CD1c-positive myeloid dendritic cell (primary cell): Measurements from ENCODE around the gene FNDC4.
"Not testable (repeated sequence)": the region's sequence is repeated elsewhere in the genome, so short reads cannot be mapped to it uniquely, and the experiment has no call there.

ENCODE experiments used
- DNase-seq: peaks from one replicate; pipeline ENCODE4 v3.0.0-alpha.2; 2016; ENCODE audit errors: extremely low spot score

The FNDC4 gene, protein sequence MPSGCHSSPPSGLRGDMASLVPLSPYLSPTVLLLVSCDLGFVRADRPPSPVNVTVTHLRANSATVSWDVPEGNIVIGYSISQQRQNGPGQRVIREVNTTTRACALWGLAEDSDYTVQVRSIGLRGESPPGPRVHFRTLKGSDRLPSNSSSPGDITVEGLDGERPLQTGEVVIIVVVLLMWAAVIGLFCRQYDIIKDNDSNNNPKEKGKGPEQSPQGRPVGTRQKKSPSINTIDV

DNA sequence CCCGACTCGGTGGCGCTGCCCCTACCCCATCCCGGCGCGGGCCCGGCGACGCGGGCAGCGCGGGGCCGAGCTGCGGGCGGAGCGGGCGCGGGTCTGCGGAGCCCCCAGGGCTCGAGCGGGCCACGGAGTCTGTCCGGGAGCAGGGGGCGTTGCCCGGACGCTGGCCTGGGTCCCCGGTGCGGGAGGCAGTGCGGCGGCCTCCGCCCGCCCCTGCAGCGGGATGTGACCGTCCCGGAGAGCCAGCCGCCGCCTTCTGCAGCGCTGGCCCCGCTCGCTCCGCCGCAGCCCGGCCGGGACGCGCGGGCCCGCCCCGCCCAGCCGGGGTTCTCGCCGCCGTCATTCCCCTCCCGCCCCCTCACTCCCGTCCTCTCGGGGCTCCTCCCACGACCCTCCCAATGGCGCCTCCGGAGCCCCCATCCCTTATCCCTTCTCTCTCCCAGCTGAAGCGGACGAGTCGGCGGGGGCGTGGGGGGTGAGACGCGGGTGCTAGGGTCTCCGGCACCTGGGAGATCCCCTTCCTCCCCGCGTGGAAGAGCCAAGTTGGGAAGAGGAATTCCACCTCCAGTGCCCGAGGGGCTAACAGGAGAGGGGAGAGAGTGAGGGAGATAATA is at the start of gene FNDC4:
FNDC4 (minus strand) TSS at position 257 of the 611 bp plus-strand sequence. CDS start 521 bp downstream, outside the sequence.
- DNase-seq, result peak; percentile 26

GRCh38 chr2:27544143-27544821 is 49.3 kb upstream of the FNDC4 start:
- no peak for DNase-seq

- DNase-seq, result not testable (repeated sequence)
Measured at GRCh38 chr2:27539649-27540048, 44.6 kb upstream of the FNDC4 start.

GRCh38 chr2:27538839-27539450 is 43.9 kb upstream of the FNDC4 start:
- not testable (repeated sequence) for DNase-seq

DNA sequence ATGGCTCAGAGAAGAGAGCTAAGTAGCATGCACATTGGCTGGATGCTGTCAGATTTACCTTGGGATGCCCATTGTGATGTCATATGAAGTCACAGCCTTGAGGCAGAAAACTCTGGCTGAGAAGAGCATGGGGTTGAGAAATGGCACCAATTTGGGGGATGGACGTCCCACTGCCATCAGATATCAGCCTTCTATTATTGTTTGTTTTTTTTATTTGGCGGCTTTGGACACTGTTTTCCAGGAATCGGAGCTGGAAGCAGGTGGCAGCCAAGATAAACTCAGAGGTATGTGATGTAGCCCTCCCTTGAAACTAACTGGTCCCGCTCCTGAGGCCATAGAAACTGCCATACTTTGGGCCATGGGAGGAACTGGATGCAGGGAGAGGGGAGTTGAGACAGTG is 42.3 kb upstream of the FNDC4 start:
- DNase-seq, result no peak

DNA sequence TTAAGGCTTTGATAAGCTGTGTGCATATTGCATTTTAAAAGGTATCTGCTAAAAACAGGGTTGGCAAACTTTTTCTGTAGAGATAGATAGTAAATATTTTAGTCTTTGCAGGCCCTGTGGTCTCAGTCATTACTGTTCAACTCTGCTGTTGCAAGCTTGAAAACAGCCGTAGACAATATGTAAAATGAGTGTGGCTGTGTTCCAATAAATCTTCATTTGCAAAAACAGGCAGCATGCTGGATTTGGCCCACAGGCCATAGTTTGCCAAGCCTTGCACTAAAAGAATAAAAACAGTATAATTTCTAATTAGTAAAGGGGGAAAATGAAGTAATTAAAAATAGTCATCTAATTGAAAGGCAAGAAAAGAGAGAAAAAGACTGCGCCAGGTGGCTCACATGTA is 37.0 kb upstream of the FNDC4 start:
- DNase-seq, result no peak

- no peak for DNase-seq
Measured at GRCh38 chr2:27527182-27527581, 32.2 kb upstream of the FNDC4 start.

DNA sequence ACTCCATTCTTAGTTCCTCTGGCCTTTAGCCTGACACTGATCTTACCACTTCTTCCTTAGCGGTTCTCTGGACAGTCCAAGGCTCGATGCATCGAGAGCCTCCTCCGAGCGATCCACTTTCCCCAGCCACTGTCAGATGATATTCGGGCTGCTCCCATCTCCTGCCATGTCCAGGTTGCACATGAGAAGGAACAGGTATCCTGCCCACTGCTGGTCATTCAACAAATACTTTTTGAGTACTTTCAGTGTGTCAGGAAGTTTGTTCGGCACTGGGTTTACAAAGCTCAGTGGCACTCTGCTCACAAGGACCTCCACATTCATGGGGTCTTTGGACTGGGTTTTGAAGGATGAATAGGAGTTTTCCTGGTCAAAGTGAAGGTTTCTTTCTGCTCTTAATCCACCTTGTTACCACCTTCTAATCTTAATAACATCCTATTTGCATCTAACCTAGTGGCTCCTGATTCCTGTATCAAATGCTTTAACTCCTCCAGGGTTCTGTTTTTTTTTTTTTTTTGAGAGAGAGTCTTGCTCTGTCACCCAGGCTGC is 27.5 kb upstream of the FNDC4 start:
- no peak for DNase-seq

- no peak for DNase-seq
Measured at GRCh38 chr2:27520316-27520715, 25.3 kb upstream of the FNDC4 start.

GRCh38 chr2:27518782-27519113 is 23.7 kb upstream of the FNDC4 start:
- no peak for DNase-seq

DNA sequence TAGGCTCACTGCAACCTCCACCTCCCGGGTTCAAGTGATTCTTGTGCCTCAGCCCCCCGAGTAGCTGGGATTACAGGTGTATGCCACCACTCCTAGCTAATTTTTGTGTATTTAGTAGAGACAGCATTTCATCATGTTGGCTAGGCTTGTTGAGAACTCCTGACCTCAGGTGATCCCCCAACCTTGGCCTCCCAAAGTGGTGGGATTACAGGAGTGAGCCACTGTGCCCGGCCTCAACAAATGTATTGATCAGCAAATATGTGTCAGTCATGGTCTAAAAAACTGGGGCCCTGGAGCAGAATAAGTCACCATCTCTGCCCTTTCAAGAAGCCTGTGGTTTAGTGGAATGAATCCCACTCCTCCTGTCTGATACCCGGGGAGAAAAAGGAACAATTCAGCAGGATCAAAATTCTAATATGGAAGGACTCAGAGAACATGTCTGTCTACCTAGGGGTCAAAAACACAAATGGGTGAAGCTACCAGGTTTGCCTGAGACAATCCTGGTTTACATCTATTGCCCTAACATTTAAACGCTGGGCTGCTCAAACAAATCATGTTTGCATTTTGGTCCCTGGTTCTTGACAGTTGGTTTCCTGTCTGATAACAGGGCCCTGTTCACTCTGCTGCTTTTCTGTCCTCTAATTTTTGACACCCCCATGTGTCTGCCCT is 23.2 kb upstream of the FNDC4 start:
- DNase-seq, result no peak

GRCh38 chr2:27509326-27509725 is 14.3 kb upstream of the FNDC4 start:
- no peak for DNase-seq

GRCh38 chr2:27507293-27507692 is 12.3 kb upstream of the FNDC4 start:
- DNase-seq, result no peak

GRCh38 chr2:27506587-27506986 is 11.6 kb upstream of the FNDC4 start:
- DNase-seq, result no peak

GRCh38 chr2:27502142-27502541 is 7.1 kb upstream of the FNDC4 start:
- DNase-seq, result no peak

GRCh38 chr2:27501042-27501441 is 6.0 kb upstream of the FNDC4 start:
- no peak for DNase-seq

- no peak for DNase-seq
Measured at GRCh38 chr2:27498975-27499374, 4.0 kb upstream of the FNDC4 start.

- DNase-seq, result no peak
Measured at GRCh38 chr2:27497288-27497627, 2.3 kb upstream of the FNDC4 start.

- peak; percentile 44 for DNase-seq
Measured at GRCh38 chr2:27496357-27497287, 1.6 kb upstream of the FNDC4 start, which contains the start of gene GCKR. Gene GCKR, plus strand, starts transcription at chr2:27496839. Its CDS starts 66 bp downstream, at chr2:27496905.

GRCh38 chr2:27495840-27496356 is 898 bp upstream of the FNDC4 start:
- DNase-seq, result no peak
